Neural cell (in vitro differentiated cells): ENCODE measurements around the gene COMMD9. TPM values are rescaled to one million over a fixed set of nuclear protein-coding genes. Genes with fewer than 3 reads are reported as not detected.
"Not testable (repeated sequence)": the region's sequence is repeated elsewhere in the genome, so short reads cannot be mapped to it uniquely, and the experiment has no call there.

ENCODE experiments used
- H2AFZ ChIP-seq: fragments of 200-600, 300-800 bp; sonication (generic), shearing (Covaris generic); 2 replicates; pipeline ENCODE4 v1.6.0; 2014; ENCODE audit warnings: low read depth, mild to moderate bottlenecking, antibody characterized with exemption, low read length, moderate library complexity
- H3F3A ChIP-seq: fragments of 200-600 bp; shearing (Covaris generic); 2 replicates; pipeline ENCODE4 v1.6.1; 2016; ENCODE audit warnings: mild to moderate bottlenecking, moderate library complexity, mixed read lengths, antibody characterized with exemption, low read length; ENCODE audit not compliant: insufficient read depth, poor library complexity, severe bottlenecking
- H3K27ac ChIP-seq: fragments of 200-600, 300-800 bp; sonication (generic), shearing (Covaris generic); 2 replicates; pipeline ENCODE4 v1.5.1; 2014; ENCODE audit warnings: mild to moderate bottlenecking, low read length, moderate library complexity
- H3K27me3 ChIP-seq: fragments of 300-800, 200-600 bp; sonication (generic), shearing (Covaris generic); 2 replicates; pipeline ENCODE4 v1.6.0; 2014; ENCODE audit warnings: mild to moderate bottlenecking, low read depth, low read length, moderate library complexity; ENCODE audit not compliant: insufficient read depth
- H3K36me3 ChIP-seq: fragments of 300-800, 200-600 bp; sonication (generic), shearing (Covaris generic); 2 replicates; pipeline ENCODE4 v1.5.1; 2014; ENCODE audit warnings: mild to moderate bottlenecking, antibody characterized with exemption, low read length, moderate library complexity; ENCODE audit not compliant: insufficient read depth
- H3K4me2 ChIP-seq: fragments of 300-800, 200-600 bp; sonication (generic), shearing (Covaris generic); 2 replicates; pipeline ENCODE4 v1.6.0; 2014; ENCODE audit warnings: mild to moderate bottlenecking, low read length
- H3K4me3 ChIP-seq: fragments of 300-800, 200-600 bp; sonication (generic), shearing (Covaris generic); 2 replicates; pipeline ENCODE4 v1.5.1; 2014; ENCODE audit warnings: mild to moderate bottlenecking, low read length, moderate library complexity
- H3K79me2 ChIP-seq: fragments of 200-600 bp; shearing (Covaris generic); replicated peaks from 2 replicates; pipeline ENCODE4 v1.6.0; 2014; ENCODE audit warnings: mild to moderate bottlenecking, low read length, moderate library complexity; ENCODE audit not compliant: insufficient read depth
- H3K9ac ChIP-seq: fragments of 300-800, 200-600 bp; sonication (generic), shearing (Covaris generic); 2 replicates; pipeline ENCODE4 v1.6.1; 2016; ENCODE audit warnings: mild to moderate bottlenecking, low read length, mixed read lengths
- H3K9me2 ChIP-seq: fragments of 200-600 bp; shearing (Covaris generic); 2 replicates; pipeline ENCODE4 v1.6.1; 2016; ENCODE audit warnings: mild to moderate bottlenecking, low read length, mixed read lengths; ENCODE audit not compliant: insufficient read depth
- H3K9me3 ChIP-seq: fragments of 200-600, 300-800 bp; sonication (generic), shearing (Covaris generic); 2 replicates; pipeline ENCODE4 v1.6.1; 2016; ENCODE audit warnings: mild to moderate bottlenecking, mixed run types, low read length, moderate library complexity, mixed read lengths
- H4K20me1 ChIP-seq: fragments of 200-600 bp; shearing (Covaris generic); 2 replicates; pipeline ENCODE4 v1.6.1; 2016; ENCODE audit warnings: mild to moderate bottlenecking, mixed run types; ENCODE audit not compliant: insufficient read depth
- EP300 ChIP-seq: fragments of 450-650 bp; conservative IDR thresholded peaks from 2 replicates; pipeline ENCODE4 v1.6.1; 2014; ENCODE audit warnings: antibody characterized with exemption, mild to moderate bottlenecking, moderate library complexity; ENCODE audit not compliant: poor library complexity, severe bottlenecking
- EZH2 ChIP-seq: fragments of 200-600, 300-800 bp; shearing (Covaris generic), sonication (generic); IDR thresholded peaks from 2 replicates; pipeline ENCODE4 v1.6.1; 2014; ENCODE audit warnings: antibody characterized with exemption, low read length, borderline replicate concordance, mild to moderate bottlenecking; ENCODE audit not compliant: insufficient read depth, poor library complexity, severe bottlenecking
- MXI1 ChIP-seq: fragments of 450-650 bp; conservative IDR thresholded peaks from 2 replicates; pipeline ENCODE4 v1.6.1; 2014; ENCODE audit warnings: antibody characterized with exemption, mild to moderate bottlenecking; ENCODE audit not compliant: poor library complexity, severe bottlenecking
- POLR2AphosphoS5 ChIP-seq: IDR thresholded peaks from 2 replicates; pipeline ENCODE4 v1.6.1; 2012
- RAD21 ChIP-seq: fragments of 450-650 bp; conservative IDR thresholded peaks from 2 replicates; pipeline ENCODE4 v1.6.1; 2014; ENCODE audit warnings: antibody characterized with exemption, mild to moderate bottlenecking, moderate library complexity
- SMC3 ChIP-seq: fragments of 450-650 bp; conservative IDR thresholded peaks from 2 replicates; pipeline ENCODE4 v1.6.1; 2014; ENCODE audit warnings: antibody characterized with exemption, mild to moderate bottlenecking, moderate library complexity; ENCODE audit not compliant: poor library complexity
- TAF1 ChIP-seq: IDR thresholded peaks from 2 replicates; pipeline ENCODE4 v1.6.1; 2012; ENCODE audit warnings: low read depth
- polyA plus RNA-seq: library from polyadenylated mRNA; depleted of rRNA; stranded (reverse); fragments of >200 nt; gene quantifications from 2 replicates; pipeline ENCODE4 v1.2.3, GENCODE V29; 2014
- TF ChIP-seq, protein P1 (sequence below): IDR thresholded peaks from 2 replicates; pipeline ENCODE4 v1.6.1; 2012; ENCODE audit warnings: borderline replicate concordance
- TF ChIP-seq, protein P2 (sequence below): fragments of 450-650 bp; IDR thresholded peaks from 2 replicates; pipeline ENCODE4 v1.5.1; 2014; ENCODE audit warnings: antibody characterized with exemption, mild to moderate bottlenecking, moderate library complexity; ENCODE audit not compliant: poor library complexity, severe bottlenecking

The COMMD9 gene
- polyA plus RNA-seq, 1 donor from 2014 or later = 119 TPM

DNA sequence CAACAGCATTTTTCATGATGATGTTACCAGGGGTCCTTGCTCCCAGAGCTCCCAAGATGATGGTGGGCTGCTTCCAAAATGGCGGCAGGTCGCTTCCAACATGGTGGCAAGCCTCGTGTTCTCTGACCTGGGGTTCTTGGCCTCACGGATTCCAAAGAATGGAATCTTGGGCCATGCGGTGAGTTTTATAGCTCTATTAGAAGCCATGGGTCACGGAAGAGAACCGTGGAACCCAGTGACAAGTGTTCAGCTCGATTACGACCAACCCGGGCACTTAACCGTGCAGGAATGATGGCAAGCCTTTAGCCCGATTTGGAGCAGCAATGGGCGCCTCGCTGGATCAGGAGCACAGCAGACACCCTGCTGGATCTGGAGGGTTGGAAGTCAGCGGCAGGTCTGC is 35.7 kb upstream of the COMMD9 start:
- not testable (repeated sequence) for H3K79me2 ChIP-seq, H3K36me3 ChIP-seq, H3K9me3 ChIP-seq, H3K4me2 ChIP-seq, H2AFZ ChIP-seq, H3K9me2 ChIP-seq, H4K20me1 ChIP-seq, H3F3A ChIP-seq, H3K27ac ChIP-seq, H3K9ac ChIP-seq, H3K27me3 ChIP-seq, H3K4me3 ChIP-seq

DNA sequence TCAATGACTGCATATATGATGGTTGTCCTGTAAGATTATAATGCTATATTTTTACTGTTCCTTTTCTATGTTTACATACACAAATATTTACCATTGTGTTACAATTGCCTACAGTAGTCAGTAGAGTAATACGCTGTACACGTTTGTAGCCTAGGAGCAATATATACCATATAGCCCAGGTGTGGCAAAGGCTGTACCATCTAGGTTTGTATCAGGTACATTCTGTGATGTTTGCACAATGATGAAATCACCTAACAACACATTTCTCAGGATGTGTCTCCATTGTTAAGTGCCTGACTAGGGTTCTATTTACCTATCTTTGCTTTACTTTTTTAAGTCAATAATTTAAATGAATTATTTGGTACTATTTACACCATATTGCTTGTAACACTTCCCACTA is 28.8 kb upstream of the COMMD9 start:
- Histone ChIP-seq H3K4me2 (no peak overlapping the region), H4K20me1 (no peaks in the 10 kb centered on the region)

DNA sequence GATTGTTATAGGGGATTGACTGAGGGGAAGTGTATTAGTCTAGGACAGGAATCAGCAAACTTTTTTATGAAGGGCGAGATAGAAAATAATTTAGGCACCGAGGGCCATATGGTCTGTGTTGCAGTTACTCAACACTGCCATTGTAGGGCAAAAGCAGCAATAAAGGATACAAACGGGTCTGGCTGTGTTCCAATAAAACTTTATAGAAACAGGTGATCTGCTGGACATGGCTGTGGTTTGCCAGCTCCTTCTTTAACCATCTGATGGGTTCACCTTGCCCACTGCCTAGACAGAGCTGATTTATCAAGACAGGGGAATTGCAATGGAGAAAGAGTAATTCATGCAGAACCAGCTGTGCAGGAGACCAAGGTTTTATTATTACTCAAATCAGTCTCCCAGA is 26.8 kb upstream of the COMMD9 start:
- H3K79me2 ChIP-seq = no peaks in the 10 kb centered on the region
- H3K9me3 ChIP-seq = no peaks in the 10 kb centered on the region
- H3K9ac ChIP-seq = no peak overlapping the region
- H3K36me3 ChIP-seq = no peaks in the 10 kb centered on the region
- H3K9me2 ChIP-seq = no peaks in the 10 kb centered on the region
- H4K20me1 ChIP-seq = no peaks in the 10 kb centered on the region
- H3K4me3 ChIP-seq = no peak overlapping the region
- no peaks in the 10 kb centered on the region for H3F3A ChIP-seq
- no peak overlapping the region for H3K4me2 ChIP-seq
- no peak overlapping the region for H2AFZ ChIP-seq
- H3K27ac ChIP-seq = no peak overlapping the region
- H3K27me3 ChIP-seq = no peaks in the 10 kb centered on the region
- TF ChIP-seq, protein P1, sequence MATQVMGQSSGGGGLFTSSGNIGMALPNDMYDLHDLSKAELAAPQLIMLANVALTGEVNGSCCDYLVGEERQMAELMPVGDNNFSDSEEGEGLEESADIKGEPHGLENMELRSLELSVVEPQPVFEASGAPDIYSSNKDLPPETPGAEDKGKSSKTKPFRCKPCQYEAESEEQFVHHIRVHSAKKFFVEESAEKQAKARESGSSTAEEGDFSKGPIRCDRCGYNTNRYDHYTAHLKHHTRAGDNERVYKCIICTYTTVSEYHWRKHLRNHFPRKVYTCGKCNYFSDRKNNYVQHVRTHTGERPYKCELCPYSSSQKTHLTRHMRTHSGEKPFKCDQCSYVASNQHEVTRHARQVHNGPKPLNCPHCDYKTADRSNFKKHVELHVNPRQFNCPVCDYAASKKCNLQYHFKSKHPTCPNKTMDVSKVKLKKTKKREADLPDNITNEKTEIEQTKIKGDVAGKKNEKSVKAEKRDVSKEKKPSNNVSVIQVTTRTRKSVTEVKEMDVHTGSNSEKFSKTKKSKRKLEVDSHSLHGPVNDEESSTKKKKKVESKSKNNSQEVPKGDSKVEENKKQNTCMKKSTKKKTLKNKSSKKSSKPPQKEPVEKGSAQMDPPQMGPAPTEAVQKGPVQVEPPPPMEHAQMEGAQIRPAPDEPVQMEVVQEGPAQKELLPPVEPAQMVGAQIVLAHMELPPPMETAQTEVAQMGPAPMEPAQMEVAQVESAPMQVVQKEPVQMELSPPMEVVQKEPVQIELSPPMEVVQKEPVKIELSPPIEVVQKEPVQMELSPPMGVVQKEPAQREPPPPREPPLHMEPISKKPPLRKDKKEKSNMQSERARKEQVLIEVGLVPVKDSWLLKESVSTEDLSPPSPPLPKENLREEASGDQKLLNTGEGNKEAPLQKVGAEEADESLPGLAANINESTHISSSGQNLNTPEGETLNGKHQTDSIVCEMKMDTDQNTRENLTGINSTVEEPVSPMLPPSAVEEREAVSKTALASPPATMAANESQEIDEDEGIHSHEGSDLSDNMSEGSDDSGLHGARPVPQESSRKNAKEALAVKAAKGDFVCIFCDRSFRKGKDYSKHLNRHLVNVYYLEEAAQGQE = no peak
- TF ChIP-seq EZH2 = no peak
- no peak for TF ChIP-seq POLR2AphosphoS5
- TF ChIP-seq, protein P2, sequence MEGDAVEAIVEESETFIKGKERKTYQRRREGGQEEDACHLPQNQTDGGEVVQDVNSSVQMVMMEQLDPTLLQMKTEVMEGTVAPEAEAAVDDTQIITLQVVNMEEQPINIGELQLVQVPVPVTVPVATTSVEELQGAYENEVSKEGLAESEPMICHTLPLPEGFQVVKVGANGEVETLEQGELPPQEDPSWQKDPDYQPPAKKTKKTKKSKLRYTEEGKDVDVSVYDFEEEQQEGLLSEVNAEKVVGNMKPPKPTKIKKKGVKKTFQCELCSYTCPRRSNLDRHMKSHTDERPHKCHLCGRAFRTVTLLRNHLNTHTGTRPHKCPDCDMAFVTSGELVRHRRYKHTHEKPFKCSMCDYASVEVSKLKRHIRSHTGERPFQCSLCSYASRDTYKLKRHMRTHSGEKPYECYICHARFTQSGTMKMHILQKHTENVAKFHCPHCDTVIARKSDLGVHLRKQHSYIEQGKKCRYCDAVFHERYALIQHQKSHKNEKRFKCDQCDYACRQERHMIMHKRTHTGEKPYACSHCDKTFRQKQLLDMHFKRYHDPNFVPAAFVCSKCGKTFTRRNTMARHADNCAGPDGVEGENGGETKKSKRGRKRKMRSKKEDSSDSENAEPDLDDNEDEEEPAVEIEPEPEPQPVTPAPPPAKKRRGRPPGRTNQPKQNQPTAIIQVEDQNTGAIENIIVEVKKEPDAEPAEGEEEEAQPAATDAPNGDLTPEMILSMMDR = no peak
- TF ChIP-seq RAD21 = no peak
- TF ChIP-seq SMC3 = no peak

More for the DNA sequence above, 28.8 kb upstream of the COMMD9 start:
- H3K9ac ChIP-seq = no peak overlapping the region
- TF ChIP-seq POLR2AphosphoS5 = no peak
- TF ChIP-seq, protein P2 = no peak
- TF ChIP-seq RAD21 = no peak
- TF ChIP-seq, protein P1 = no peak
- no peak for TF ChIP-seq EZH2
- no peak for TF ChIP-seq MXI1
- no peak for TF ChIP-seq TAF1
- no peak for TF ChIP-seq EP300
- TF ChIP-seq SMC3 = no peak
- no peaks in the 10 kb centered on the region for H3K79me2 ChIP-seq
- no peak overlapping the region for H2AFZ ChIP-seq
- H3K27me3 ChIP-seq = no peaks in the 10 kb centered on the region
- no peaks in the 10 kb centered on the region for H3F3A ChIP-seq
- no peaks in the 10 kb centered on the region for H3K9me2 ChIP-seq
- no peak overlapping the region for H3K4me3 ChIP-seq
- H3K9me3 ChIP-seq = no peaks in the 10 kb centered on the region
- no peak overlapping the region for H3K27ac ChIP-seq
- H3K36me3 ChIP-seq = no peaks in the 10 kb centered on the region
